ENCODE results near the gene CCNY. TPM values are rescaled to one million over a fixed set of nuclear protein-coding genes. Genes with fewer than 3 reads are reported as not detected.

Gene CCNY
- total RNA-seq, 2 experiments from 2014 or later = 37.0 to 55.8 TPM

- H2AFZ ChIP-seq (ENCODE audit: low read length) = no peak overlapping the region
- H3K9me3 ChIP-seq (ENCODE audit: low read length) = no peaks in the 10 kb centered on the region
- DNase-seq (ENCODE audit: low spot score) = no peak
- POLR2A ChIA-PET = interaction anchor here (1.2 kb wide), 1 partner anchor 1252 kb away, joined by 3 read pairs; no protein-coding TSS in a partner anchor
- no peaks in the 10 kb centered on the region for H3K9me2 ChIP-seq (ENCODE audit: insufficient read depth, low read length)
- no peaks in the 10 kb centered on the region for H3K4me1 ChIP-seq (ENCODE audit: insufficient read depth, low read length, poor library complexity, severe bottlenecking)
- BruUV-seq (replicated peaks) = no TSS peak
- no peak overlapping the region for H3K27ac ChIP-seq (ENCODE audit: low read depth, low read length, poor library complexity, severe bottlenecking)
- no peak overlapping the region for H3K4me3 ChIP-seq (ENCODE audit: low read depth, low read length, poor library complexity, severe bottlenecking)
- intact Hi-C loops (cut with micrococcal nuclease; ENCODE audit: unreplicated experiment) = no loop called here
- H3K4me2 ChIP-seq (ENCODE audit: low read length) = no peak overlapping the region
- CTCF ChIA-PET (ENCODE audit: unreplicated experiment) = no interaction called here
- no peaks in the 10 kb centered on the region for H3K79me2 ChIP-seq (ENCODE audit: insufficient read depth, low read depth, low read length)
- 0 out of 2 replicates have a peak, but pooled peaks have one; percentile 17 for TF ChIP-seq CTCF (conservative IDR thresholded peaks at IDR 0.05; ENCODE audit: low read length)
- TF ChIP-seq EZH2phosphoT487 (IDR thresholded peaks at IDR 0.05; ENCODE audit: borderline replicate concordance, low read depth, low read length) = no peak
- no peaks in the 10 kb centered on the region for H4K20me1 ChIP-seq (ENCODE audit: insufficient read depth, low read length)
- no peaks in the 10 kb centered on the region for H3K36me3 ChIP-seq (ENCODE audit: insufficient read depth, low read length)
These were observed 275.4 kb downstream of the CCNY start for GRCh38 chr10:35611750-35612149.

- DNase-seq (ENCODE audit: low spot score) = no peak
- no peaks in the 10 kb centered on the region for H3K9me3 ChIP-seq (ENCODE audit: low read length)
- POLR2A ChIA-PET = interaction anchor here (1.2 kb wide), 1 partner anchor 1251 kb away, joined by 3 read pairs; no protein-coding TSS in a partner anchor
These were observed 276.2 kb downstream of the CCNY start for GRCh38 chr10:35612385-35613106.

More at GRCh38 chr10:35612385-35613106, 276.2 kb downstream of the CCNY start:
- Histone ChIP-seq H3K79me2 (ENCODE audit: insufficient read depth, low read depth, low read length) (no peaks in the 10 kb centered on the region), H4K20me1 (ENCODE audit: insufficient read depth, low read length) (no peaks in the 10 kb centered on the region), H2AFZ (ENCODE audit: low read length) (no peak overlapping the region), H3K4me1 (ENCODE audit: insufficient read depth, low read length, poor library complexity, severe bottlenecking) (no peaks in the 10 kb centered on the region), H3K4me3 (ENCODE audit: low read depth, low read length, poor library complexity, severe bottlenecking) (no peak overlapping the region), H3K9me2 (ENCODE audit: insufficient read depth, low read length) (no peaks in the 10 kb centered on the region), H3K36me3 (ENCODE audit: insufficient read depth, low read length) (no peaks in the 10 kb centered on the region), H3K27ac (ENCODE audit: low read depth, low read length, poor library complexity, severe bottlenecking) (no peak overlapping the region), H3K4me2 (ENCODE audit: low read length) (no peak overlapping the region)
- no TSS peak for BruUV-seq (replicated peaks)
- TF ChIP-seq EZH2phosphoT487 (IDR thresholded peaks at IDR 0.05; ENCODE audit: borderline replicate concordance, low read depth, low read length) (no peak), CTCF (conservative IDR thresholded peaks at IDR 0.05; ENCODE audit: low read length) (no peak)
- intact Hi-C loops (cut with micrococcal nuclease; ENCODE audit: unreplicated experiment) = no loop called here
- CTCF ChIA-PET (ENCODE audit: unreplicated experiment) = no interaction called here

All from OCI-LY7 (cell line).